ENCODE measurements around the gene TSC1. TPM values are rescaled to one million over a fixed set of nuclear protein-coding genes. Genes with fewer than 3 reads are reported as not detected.

Gene TSC1
- polyA plus RNA-seq, 10 donors, result 22.9 to 41.6 (median 29.4) TPM

- no peak for DNase-seq
These were observed 75.2 kb downstream of the TSC1 start for GRCh38 chr9:132869266-132869665.

DNA sequence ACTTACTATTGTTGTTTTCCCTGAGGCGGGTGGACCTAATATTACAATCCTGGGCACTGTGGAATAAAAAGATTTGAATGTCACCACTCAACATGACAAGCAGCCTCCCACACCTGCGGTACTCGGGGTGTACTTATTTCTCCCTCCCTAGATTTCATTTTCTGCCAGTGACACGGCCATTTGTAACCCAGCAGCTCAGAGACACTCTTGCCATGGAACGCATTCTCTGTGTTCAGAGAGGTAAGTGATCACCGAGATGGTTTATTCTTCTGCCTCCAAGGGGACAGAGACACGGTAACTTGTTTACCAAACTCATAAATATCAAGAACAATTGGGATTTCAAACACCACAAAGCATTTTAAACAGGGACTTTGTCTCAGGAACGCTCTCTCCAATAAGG is 77.5 kb downstream of the TSC1 start:
- DNase-seq, result no peak

- no peak for DNase-seq
These were observed 79.7 kb downstream of the TSC1 start for GRCh38 chr9:132864691-132865090.

DNA sequence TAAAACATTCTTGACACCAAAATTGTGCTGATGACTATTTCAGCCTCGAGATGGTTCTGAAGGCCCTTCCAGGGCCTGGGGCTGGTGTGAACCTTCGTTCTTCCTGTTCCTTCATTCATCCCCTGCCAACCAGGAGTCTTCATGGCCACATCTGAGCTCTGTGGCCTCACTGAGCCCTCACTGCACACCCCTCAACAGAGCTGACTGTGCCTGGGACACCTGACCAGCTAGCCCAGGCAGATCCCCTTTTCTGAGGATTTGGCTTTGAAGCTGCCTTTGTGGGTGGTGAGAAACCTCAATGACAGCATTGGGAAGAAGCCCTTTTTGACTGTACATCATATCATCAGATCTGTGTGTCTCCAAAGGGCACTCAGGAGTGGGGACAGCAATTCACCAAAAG is 80.1 kb downstream of the TSC1 start:
- DNase-seq, result no peak

GRCh38 chr9:132863096-132863495 is 81.3 kb downstream of the TSC1 start:
- no peak for DNase-seq

GRCh38 chr9:132862533-132862932 is 81.9 kb downstream of the TSC1 start:
- no peak for DNase-seq

GRCh38 chr9:132861666-132862065 is 82.8 kb downstream of the TSC1 start:
- no peak for DNase-seq

DNA sequence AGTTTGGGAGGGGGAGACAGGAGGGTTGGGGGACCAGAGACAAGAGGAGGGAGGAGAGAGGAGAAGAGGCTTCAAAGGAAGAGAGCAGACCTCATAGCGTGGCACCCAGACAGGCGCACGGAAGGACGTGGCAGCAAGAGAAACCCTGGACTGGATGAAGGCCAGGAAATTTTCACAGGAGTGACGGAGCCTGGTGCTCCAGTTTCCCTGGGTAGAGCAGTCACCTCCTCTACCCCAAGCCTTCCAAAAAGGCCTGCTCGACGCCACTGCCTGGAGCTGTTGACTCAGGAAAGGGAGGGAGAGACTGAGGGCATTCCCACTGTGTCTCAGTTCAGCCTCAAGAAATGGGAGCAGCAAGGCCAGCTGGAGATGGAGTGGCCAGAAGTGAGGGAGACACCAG is 85.7 kb downstream of the TSC1 start:
- DNase-seq, result peak in 1 of 3 donors; percentile 23

DNA sequence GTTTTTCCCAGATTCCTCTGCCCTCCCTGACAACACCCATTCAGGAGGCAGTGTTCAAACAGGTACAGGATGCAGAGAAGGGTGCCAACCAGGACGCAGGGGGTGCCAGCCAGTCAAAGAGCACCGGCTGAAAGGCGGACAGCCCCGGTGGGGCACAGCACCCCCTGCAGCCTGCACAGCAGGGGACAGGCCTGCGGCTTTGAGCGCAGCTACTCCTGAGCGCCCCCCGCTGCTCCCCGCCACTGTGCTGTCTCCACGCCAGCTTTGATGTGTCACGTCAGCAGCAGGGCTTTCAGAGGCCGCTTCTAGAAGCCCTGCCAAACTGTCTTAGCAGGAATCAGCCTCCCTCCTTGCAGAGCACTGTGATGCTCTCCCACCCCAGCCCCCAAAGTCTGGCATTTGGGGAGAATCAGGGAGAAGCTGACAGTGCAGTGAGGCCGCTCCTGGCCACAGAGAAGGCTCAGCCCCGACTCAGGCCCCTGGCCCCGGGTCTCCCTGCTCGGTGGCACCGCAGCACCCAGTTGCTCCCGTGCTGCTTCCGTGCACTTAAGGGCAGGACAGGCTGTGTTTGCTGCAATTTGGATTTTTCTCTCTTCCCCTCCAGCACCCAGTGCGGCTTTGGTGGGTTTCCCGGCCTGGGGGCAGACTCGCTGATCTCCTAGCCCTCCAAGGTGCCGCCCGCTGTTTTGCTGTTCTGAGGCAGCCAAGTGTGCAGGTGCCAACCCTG is 86.6 kb downstream of the TSC1 start:
- peak in 2 of 3 donors; percentile 28 to 58 for DNase-seq

DNA sequence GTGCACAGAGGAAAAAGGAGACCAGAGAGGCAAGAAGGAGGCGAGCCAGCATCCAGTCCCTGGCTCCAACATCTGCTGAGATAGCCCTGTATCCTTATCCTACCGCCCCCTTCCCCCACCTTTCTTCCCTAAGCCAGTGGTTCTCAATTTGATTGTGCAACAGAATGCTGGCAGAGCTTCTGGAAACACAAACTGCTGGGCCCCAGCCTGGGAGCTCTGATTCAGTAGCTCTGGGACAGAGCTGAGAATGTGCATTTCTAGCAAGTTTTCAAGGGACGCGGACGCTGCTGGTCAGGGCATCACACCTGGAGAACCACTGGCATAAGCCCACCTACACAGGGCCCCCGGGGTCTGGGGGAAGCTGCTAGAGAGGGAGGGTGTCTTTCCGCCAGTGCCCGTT is 87.4 kb downstream of the TSC1 start:
- DNase-seq, result peak; percentile 72 to 91 (median 77)

- no peak for DNase-seq
These were observed 88.5 kb downstream of the TSC1 start for GRCh38 chr9:132855904-132856303.

GRCh38 chr9:132854832-132855231 is 89.6 kb downstream of the TSC1 start:
- DNase-seq, result no peak

GRCh38 chr9:132853482-132853881 is 90.9 kb downstream of the TSC1 start:
- no peak for DNase-seq

DNA sequence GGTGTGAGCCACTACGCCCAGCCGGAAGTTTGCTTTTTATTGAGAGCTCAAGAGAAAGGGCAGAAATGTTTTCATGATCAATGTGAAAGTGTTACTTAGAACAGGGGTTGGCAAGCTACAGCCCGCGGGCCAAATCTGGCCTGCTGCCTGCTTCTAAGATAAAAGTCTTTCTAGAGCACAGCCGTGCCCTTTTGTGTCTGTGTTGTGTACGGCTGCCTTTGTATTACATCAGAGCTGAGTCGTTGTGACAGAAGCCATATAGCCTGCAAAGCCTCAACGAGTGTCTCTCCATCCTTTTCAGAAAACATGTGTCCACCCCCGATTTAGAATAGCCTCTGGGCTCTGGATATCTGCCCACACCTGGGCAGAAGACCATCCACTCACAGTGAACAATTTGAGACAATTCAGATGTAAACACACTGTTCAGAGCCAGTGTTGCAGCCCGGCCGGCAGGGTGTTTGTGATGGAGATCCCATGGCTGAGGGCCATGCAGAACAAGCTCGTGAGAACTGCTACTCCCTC is 95.2 kb downstream of the TSC1 start:
- DNase-seq, result no peak

- DNase-seq, result no peak
These were observed 97.4 kb downstream of the TSC1 start for GRCh38 chr9:132846918-132847515.

DNA sequence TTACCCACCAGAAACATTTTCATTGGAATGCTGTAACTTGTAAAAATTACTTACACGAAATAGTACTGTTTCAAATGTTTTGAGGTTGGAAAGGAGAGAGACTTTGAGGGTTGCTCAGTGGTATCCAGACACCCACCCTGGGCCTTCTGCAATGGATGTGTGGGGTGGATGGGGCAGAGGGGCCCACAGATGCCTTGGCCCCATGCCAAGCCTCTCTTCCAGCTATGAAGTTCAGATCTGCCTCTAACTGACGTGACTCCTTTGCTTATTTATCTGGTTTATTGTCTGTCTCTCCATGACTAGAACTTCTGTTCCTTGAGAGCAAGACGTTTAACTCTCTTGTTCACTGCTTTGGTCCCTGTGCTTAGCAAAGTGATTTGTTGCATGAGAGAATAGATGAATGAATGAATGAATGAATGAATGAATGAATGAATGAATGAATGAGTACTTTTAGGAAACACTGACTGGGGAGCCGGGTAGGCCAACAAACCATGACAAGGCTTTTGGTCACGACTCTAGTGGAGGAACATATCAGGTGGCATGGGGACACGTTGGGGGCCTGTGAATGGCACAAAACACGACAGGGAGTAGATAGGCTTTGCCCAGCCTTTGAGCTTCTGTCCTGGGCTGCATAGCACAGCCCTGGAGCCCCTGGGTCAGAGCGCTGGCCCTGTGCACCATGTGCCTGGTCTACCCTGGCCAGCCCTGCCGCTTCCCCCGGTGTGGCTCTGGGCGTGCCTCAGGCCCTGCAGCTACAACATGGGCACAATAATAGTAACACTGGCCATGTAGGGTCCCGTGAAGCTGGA is 98.1 kb downstream of the TSC1 start:
- DNase-seq, result no peak

DNA sequence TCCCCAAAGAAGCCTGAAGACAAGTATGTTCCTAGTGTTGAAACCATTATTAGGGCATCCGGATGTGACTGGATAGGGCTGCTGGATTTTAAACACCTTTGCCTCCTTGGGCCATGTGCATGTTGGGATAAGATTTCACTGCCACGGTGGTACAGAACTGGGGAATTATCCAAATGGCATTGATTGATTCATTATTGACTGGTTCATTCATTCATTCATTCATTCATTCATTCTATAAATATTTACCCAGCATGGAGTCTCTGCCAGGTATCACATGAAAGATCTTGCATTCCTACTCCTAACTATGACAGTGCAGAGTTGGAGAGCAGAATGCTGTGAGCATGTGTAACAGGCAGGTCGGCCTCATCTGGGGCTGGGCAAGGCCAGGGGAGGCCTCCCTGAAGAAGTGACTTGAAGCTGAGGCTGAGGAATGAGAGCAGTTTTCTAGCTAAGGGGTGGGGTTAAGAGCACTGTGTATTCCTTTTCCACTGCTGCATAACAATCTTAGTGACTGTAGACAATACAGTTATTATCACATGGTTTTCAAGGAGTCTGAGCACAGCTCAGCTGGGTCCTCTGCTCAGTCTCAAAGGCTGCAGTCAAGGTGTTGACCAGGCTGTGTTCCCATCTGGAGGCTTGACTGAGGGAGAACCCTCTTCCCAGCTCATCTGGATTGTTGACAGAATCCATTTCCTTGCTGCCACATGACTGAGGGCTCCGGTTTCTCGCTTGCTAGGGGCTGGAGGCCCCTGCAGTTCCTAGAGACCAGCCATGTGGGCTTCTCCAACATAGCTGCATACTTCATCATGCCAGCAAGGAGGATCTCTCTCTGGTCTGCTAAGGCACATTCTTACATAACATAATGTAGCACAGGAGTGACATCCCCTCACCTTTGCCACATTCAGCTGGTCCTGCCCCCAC is 102.0 kb downstream of the TSC1 start:
- DNase-seq, result no peak
